ENCODE results near the gene NPTX1.

The NPTX1 gene

DNA sequence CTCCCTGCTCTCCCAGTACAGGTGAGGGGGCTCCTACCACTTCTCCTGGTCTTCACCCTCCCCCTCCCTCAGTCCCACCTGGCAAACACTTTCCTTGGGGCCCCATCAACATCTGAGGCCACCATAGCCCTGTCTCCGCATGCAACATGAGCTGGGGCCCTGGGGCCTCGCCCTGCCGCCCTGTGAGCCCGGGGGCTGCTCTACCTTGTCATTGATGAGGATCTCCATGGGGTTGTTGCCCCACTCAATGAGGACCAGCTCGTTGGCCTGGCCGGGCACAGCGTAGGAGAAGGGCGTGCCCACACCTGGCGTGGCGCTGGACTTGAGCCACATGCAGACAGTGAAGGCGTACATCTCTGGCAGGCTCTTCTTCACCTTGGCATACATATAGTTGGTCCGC, 3.4 kb downstream of the NPTX1 start:
- Histone ChIP-seq H3F3A (ENCODE audit: control insufficient read depth, insufficient read depth) (no peaks in the 10 kb centered on the region), H3K36me3 (ENCODE audit: control insufficient read depth, low read length) (no peaks in the 10 kb centered on the region), H3K79me2 (ENCODE audit: control insufficient read depth, low read length) (no peaks in the 10 kb centered on the region), H3K27ac (ENCODE audit: low read depth, low read length) (no peak overlapping the region), H3K27me3 (ENCODE audit: control insufficient read depth, low read length) (peaks cover 24% of the 10 kb centered on the region), H3K9me2 (replicated peaks; ENCODE audit: control insufficient read depth, low read length) (no peaks in the 10 kb centered on the region), H4K20me1 (ENCODE audit: control insufficient read depth, insufficient read depth, low read depth, low read length) (no peaks in the 10 kb centered on the region), H3K4me2 (ENCODE audit: low read length) (no peak overlapping the region), H3K4me3 (ENCODE audit: low read length) (no peak overlapping the region), H3K4me1 (ENCODE audit: control insufficient read depth, low read length) (peaks cover 14% of the 10 kb centered on the region), H3K9me3 (ENCODE audit: control insufficient read depth, insufficient read depth, low read length) (no peaks in the 10 kb centered on the region)
- TF ChIP-seq EZH2phosphoT487 (IDR thresholded peaks at IDR 0.05; ENCODE audit: borderline replicate concordance, low read length) (no peak), CTCF (IDR thresholded peaks at IDR 0.05; ENCODE audit: low read depth, low read length, poor library complexity, severe bottlenecking) (no peak)

- no peak overlapping the region for H3K27ac ChIP-seq (ENCODE audit: low read depth, low read length)
- H3K79me2 ChIP-seq (ENCODE audit: control insufficient read depth, low read length) = no peaks in the 10 kb centered on the region
- H3K4me2 ChIP-seq (ENCODE audit: low read length) = no peak overlapping the region
- H3K9me3 ChIP-seq (ENCODE audit: control insufficient read depth, insufficient read depth, low read length) = no peaks in the 10 kb centered on the region
- peaks cover 19% of the 10 kb centered on the region for H3K27me3 ChIP-seq (ENCODE audit: control insufficient read depth, low read length)
- H3K36me3 ChIP-seq (ENCODE audit: control insufficient read depth, low read length) = no peaks in the 10 kb centered on the region
- H4K20me1 ChIP-seq (ENCODE audit: control insufficient read depth, insufficient read depth, low read depth, low read length) = no peaks in the 10 kb centered on the region
- peaks cover 14% of the 10 kb centered on the region for H3K4me1 ChIP-seq (ENCODE audit: control insufficient read depth, low read length)
- TF ChIP-seq CTCF (IDR thresholded peaks at IDR 0.05; ENCODE audit: low read depth, low read length, poor library complexity, severe bottlenecking) (no peak), EZH2phosphoT487 (IDR thresholded peaks at IDR 0.05; ENCODE audit: borderline replicate concordance, low read length) (no peak)
- no peaks in the 10 kb centered on the region for H3F3A ChIP-seq (ENCODE audit: control insufficient read depth, insufficient read depth)
- no peak overlapping the region for H3K4me3 ChIP-seq (ENCODE audit: low read length)
- H3K9me2 ChIP-seq (replicated peaks; ENCODE audit: control insufficient read depth, low read length) = no peaks in the 10 kb centered on the region
These were observed 4.5 kb downstream of the NPTX1 start for GRCh38 chr17:80471922-80472321.

- Histone ChIP-seq H3K4me3 (ENCODE audit: low read length) (no peak overlapping the region), H4K20me1 (ENCODE audit: control insufficient read depth, insufficient read depth, low read depth, low read length) (no peaks in the 10 kb centered on the region), H3K4me1 (ENCODE audit: control insufficient read depth, low read length) (peaks cover 14% of the 10 kb centered on the region), H3K4me2 (ENCODE audit: low read length) (no peak overlapping the region), H3K36me3 (ENCODE audit: control insufficient read depth, low read length) (no peaks in the 10 kb centered on the region), H3K27me3 (ENCODE audit: control insufficient read depth, low read length) (peaks cover 14% of the 10 kb centered on the region), H3K9me3 (ENCODE audit: control insufficient read depth, insufficient read depth, low read length) (no peaks in the 10 kb centered on the region), H3K9me2 (replicated peaks; ENCODE audit: control insufficient read depth, low read length) (no peaks in the 10 kb centered on the region), H3K79me2 (ENCODE audit: control insufficient read depth, low read length) (no peaks in the 10 kb centered on the region), H3F3A (ENCODE audit: control insufficient read depth, insufficient read depth) (no peaks in the 10 kb centered on the region), H3K27ac (ENCODE audit: low read depth, low read length) (no peak overlapping the region)
- TF ChIP-seq EZH2phosphoT487 (IDR thresholded peaks at IDR 0.05; ENCODE audit: borderline replicate concordance, low read length) (no peak), CTCF (IDR thresholded peaks at IDR 0.05; ENCODE audit: low read depth, low read length, poor library complexity, severe bottlenecking) (no peak)
These were observed 5.8 kb downstream of the NPTX1 start for GRCh38 chr17:80470603-80471002.

DNA sequence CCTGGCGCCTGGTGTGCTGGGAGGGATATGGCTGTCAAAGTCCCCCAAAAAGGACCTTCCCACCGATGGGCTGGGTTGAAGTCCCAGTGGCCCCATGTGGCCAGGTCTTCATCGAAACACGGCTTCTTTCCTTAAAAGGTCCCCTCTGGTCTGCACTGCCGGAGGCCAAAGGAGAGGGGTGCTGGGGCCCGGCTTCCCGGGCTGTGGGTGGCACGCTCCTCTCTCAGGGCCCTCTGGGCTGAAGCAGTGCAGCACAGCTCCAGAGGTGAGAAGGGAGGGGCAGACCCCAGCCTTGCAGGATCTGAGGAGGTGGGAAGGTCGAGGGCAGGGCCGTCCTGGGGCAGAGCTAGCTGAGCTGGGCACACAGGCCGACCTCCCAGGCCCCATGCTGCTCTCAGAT, 6.7 kb downstream of the NPTX1 start:
- Histone ChIP-seq H3K36me3 (ENCODE audit: control insufficient read depth, low read length) (no peaks in the 10 kb centered on the region), H3K27ac (ENCODE audit: low read depth, low read length) (no peak overlapping the region), H3K9me2 (replicated peaks; ENCODE audit: control insufficient read depth, low read length) (no peaks in the 10 kb centered on the region), H3K79me2 (ENCODE audit: control insufficient read depth, low read length) (no peaks in the 10 kb centered on the region), H4K20me1 (ENCODE audit: control insufficient read depth, insufficient read depth, low read depth, low read length) (no peaks in the 10 kb centered on the region), H3F3A (ENCODE audit: control insufficient read depth, insufficient read depth) (no peaks in the 10 kb centered on the region), H3K4me2 (ENCODE audit: low read length) (no peak overlapping the region), H3K9me3 (ENCODE audit: control insufficient read depth, insufficient read depth, low read length) (no peaks in the 10 kb centered on the region), H3K27me3 (ENCODE audit: control insufficient read depth, low read length) (peaks cover 5% of the 10 kb centered on the region), H3K4me3 (ENCODE audit: low read length) (no peak overlapping the region), H3K4me1 (ENCODE audit: control insufficient read depth, low read length) (peaks cover 6% of the 10 kb centered on the region)
- TF ChIP-seq EZH2phosphoT487 (IDR thresholded peaks at IDR 0.05; ENCODE audit: borderline replicate concordance, low read length) (no peak), CTCF (IDR thresholded peaks at IDR 0.05; ENCODE audit: low read depth, low read length, poor library complexity, severe bottlenecking) (no peak)

Measured in DOHH2 (cell line).